GM12892 (cell line): ENCODE results near the gene SLC13A2.
A peak's percentile ranks its signal among the peaks of the same experiment; 100 is the strongest.

ENCODE experiments used
- DNase-seq: peaks from one replicate; pipeline ENCODE4 v3.0.0; 2011; ENCODE audit not compliant: insufficient read length
- FAIRE-seq: peaks from 2 replicates; lab custom pipeline; 2011; peaks lifted over from hg19 to GRCh38; lab: Jason Lieb, UNC
- POLR2A ChIP-seq: IDR thresholded peaks from 2 replicates; pipeline ENCODE4 v1.6.1; 2011; ENCODE audit warnings: low read depth, low read length, control low read depth
- POLR2AphosphoS5 ChIP-seq: IDR thresholded peaks from 2 replicates; pipeline ENCODE4 v1.6.1; 2011; ENCODE audit warnings: low read depth, low read length, control low read depth
- TAF1 ChIP-seq: IDR thresholded peaks from 2 replicates; pipeline ENCODE4 v1.6.1; 2011; ENCODE audit warnings: low read depth, mild to moderate bottlenecking, control low read depth, low read length, borderline replicate concordance

Gene SLC13A2

DNA sequence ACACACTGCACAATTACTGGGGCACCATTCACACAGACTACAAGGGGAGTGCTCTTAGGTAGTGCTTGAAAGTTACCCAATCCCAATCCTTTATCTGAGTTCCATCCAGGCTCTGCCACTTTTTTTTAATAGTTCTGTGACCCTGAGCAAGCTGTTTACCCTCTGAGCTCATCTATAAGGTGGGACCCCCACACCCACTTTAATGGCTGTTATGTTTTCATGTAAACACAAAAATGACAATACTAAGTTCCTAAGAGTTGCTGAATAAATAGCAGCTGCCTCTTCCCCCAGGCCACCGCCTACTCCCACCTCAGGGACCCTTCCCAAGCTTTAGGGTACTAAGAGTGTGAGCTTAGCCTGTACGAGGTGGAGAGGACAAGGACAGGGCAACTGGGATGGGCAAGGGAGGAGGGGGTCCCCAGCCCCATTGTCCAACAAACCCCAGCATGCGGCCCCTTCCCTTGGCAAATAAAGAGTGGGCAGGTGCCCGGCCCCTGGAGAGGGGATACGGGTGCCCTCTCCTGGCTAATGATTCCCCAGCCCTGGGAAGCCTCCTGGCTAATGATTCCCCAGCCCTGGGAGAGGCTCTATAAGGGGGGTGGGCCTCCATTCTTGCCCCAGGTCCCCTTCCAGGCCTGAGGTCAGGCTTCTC is 14.6 kb downstream of the SLC13A2 start:
- FAIRE-seq (no peak), DNase-seq (no peak)
- TF ChIP-seq POLR2AphosphoS5 (no peak), TAF1 (no peak), POLR2A (no peak)

DNA sequence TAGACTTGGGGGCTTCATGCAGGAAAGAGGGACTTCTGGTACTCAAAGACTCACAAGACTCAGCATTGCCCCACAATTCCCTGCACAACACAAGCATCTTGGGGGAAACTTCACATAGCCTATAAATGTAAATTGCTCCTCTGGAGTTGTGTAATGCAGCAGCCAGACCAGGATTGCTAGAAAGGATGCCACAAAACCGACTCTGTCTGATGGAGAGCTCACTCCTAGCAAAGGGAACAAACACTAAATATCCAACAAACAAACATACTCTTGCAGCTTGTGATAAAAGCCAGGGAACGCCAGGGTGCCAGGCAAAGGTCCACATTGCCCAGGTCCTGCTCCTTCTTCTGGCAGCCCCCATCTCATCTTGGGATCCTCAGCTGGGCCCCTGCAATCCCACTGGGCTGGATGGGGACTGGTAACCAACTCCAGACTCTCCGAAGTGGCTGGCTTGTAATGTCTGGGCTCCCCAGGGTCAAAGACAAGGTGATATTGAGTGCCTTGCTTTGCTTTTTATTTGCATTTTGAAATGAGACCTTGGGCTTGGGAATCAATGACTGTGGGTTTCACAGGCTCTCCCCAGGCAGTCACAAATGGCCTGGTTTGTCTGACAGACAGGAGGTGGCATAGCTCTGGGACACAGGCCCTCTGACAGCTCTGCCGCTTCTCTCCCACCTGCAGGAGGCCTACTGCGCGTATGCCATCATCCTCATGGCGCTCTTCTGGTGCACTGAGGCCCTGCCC is 15.3 kb downstream of the SLC13A2 start:
- peak; percentile 24 for FAIRE-seq
- DNase-seq, result no peak
- TF ChIP-seq POLR2A, result no peak

DNA sequence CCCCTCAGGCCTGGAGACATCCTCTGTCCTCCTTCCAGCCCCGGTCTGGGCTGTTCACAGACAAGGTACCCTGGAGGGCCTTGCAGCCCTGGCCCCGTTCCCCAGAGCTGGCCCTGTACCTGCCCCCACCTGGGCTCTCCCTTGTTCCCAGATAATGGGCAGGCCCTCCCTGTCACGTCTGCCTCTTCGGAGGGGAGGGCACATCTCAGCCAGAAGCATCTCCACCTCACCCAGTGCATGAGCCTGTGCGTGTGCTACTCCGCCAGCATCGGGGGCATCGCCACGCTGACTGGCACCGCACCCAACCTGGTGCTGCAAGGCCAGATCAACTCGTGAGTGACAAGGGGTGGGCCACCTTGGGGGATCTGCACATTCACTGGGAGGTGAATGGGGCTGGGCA is 17.8 kb downstream of the SLC13A2 start:
- TF ChIP-seq POLR2A, result no peak
- no peak for TF ChIP-seq TAF1
- TF ChIP-seq POLR2AphosphoS5, result no peak
- FAIRE-seq (no peak), DNase-seq (no peak)

DNA sequence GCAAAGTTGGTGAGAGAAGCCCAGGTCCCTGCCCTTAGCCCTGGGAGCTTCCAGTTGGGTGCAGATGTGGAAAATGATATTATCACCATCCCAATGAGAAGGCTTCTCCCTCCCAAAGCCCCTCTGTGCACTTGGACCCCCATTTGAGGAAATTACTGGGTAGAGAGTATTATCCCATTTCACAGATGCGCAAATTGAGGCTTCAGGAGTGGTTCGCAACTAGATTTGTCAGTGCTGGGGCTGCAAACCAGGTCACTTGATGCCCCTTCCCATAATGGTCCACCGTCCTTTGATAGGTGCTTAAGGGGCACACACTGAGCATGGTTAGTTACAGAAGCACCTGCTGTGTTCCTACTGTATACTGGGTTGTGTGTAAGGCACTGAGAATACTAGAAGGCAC is 18.4 kb downstream of the SLC13A2 start:
- TF ChIP-seq POLR2A, result no peak
- no peak for TF ChIP-seq TAF1
- TF ChIP-seq POLR2AphosphoS5, result no peak
- FAIRE-seq (no peak), DNase-seq (no peak)

DNA sequence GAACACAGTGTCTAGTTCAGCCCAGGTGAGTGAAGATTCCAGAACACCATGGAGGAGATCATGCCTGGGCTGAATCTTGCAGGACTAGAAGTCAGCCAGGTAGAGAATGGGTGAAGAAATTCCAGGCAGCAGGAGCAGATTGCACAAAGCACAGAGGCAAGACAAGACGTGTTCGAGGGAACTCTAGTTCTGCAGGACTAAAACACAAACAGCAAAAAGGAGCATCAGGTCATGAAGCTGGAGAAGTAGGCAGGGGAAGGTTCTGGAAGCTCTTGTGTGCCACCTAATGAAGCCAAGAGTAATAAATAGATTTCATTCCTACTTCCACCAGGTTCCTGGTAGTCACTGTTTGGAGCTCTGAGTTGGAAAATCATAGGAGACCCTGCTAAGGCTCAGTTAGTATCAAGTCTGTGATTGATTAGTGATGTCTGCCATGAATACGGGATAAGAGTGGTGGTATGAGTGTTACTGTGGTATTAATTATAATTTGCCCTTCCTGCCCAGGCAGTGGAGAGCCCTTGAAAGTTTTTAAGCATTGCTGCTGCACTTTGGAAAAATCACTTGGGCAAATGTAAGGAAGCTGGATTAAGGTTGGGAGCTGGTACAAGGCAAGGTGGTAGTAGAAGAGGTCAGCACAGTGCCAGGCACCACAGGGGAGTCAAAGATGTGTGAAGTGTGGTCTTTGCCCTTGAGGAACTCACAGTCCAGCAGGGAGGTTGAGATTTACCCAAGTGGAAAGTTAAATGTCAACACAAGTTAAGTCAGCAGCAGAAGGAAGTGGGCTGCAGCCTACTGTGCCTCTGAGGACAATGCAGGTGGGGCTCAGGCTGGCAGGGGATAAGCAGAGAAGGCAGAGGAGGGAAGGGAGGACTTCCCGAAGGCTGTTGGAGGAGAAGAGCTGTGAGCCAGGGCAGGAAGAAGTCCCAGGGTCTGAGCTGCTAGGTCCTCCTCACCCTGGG is 19.2 kb downstream of the SLC13A2 start:
- DNase-seq, result no peak
- FAIRE-seq, result no peak
- TF ChIP-seq TAF1 (no peak), POLR2A (no peak), POLR2AphosphoS5 (no peak)

DNA sequence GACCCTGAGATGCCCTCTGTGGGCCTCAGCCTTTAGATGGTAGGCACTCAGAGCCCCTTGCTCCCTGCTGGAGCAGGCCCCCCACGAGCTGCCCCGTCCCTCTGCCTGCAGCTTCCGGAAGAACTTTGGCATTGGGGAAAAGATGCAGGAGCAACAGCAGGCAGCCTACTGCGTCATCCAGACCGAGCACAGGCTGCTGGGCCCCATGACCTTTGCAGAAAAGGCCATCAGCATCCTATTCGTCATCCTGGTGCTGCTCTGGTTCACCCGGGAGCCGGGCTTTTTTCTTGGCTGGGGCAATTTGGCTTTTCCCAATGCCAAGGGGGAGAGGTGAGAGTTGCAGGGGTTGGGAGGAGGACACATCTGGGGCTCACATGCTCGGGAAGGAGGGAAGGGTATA is 20.0 kb downstream of the SLC13A2 start:
- TF ChIP-seq POLR2AphosphoS5 (no peak), POLR2A (no peak), TAF1 (no peak)
- FAIRE-seq (no peak), DNase-seq (no peak)

DNA sequence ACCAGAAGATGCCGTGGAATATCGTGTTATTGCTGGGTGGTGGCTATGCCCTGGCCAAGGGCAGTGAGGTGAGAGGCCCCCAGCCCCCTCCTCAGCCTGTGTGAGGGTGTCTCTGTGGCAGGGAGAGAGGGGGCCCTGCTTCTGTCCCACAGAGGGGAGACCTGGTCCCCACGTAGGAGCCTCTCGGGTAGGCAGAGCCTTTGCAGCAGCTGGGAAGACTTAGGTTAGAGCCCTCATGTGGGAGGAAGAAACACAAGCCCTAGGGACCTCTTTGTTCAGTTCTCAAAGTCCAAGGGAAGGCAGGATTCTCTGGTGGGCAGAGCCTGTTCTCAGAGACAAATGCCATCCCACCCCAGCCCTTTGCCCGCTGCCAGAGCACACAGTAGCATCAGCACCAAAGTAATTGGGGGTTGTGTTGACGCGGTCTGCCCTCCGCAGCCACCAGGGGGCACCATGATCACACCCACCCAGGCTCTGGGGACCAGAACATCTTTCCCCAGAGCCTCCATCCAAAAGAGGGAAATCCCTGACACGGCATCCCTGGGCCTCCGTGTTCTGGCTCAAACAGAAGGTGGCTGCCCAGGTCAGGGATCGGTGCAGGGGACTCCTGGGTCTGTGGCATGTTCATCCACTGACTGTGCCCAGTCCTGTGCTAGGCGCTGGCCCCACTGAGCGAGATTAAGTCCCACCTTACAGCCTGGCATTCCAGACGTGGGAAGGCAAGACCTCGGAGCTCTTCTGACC is 21.2 kb downstream of the SLC13A2 start:
- DNase-seq (peak; percentile 93), FAIRE-seq (peak; percentile 96)
- TF ChIP-seq POLR2AphosphoS5 (no peak), TAF1 (no peak), POLR2A (no peak)

DNA sequence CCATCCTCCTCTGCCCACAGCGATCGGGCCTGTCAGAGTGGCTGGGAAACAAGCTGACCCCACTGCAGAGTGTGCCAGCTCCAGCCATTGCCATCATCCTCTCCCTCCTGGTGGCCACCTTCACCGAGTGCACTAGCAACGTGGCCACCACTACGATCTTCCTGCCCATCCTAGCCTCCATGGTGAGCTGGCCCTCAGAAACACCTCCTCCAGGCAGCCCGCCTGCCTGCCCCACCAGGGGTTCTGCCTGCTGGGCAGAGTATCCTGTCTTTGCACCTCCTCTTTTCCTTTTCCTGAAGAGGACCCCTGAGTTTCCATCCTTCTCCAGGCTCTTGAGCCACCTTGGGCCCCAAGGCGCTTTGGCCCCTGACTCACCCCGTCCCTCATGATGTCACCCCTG is 22.2 kb downstream of the SLC13A2 start:
- no peak for FAIRE-seq
- no peak for DNase-seq
- TF ChIP-seq TAF1 (no peak), POLR2A (no peak), POLR2AphosphoS5 (no peak)

DNA sequence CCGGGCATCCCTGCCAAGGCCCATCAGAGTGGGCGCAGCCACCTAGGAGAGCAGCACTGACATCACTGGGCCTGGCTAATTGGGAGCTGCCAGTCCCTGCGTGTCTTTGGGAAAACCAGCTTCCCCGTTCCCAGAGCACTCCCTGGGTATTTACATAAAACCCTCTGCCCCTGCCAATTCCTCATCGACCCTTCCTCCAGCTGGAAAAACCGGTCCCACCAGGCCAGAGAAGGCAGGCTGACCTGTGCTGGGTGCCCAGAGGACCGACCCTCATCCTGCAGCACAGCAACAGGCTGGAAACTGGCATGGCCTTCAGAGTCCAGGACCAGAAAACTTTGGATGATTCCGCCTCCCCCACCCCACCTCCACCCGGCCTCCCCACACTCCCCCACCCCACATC is 24.5 kb downstream of the SLC13A2 start:
- TF ChIP-seq POLR2AphosphoS5, result no peak
- TF ChIP-seq TAF1, result no peak
- no peak for TF ChIP-seq POLR2A
- FAIRE-seq (no peak), DNase-seq (no peak)

DNA sequence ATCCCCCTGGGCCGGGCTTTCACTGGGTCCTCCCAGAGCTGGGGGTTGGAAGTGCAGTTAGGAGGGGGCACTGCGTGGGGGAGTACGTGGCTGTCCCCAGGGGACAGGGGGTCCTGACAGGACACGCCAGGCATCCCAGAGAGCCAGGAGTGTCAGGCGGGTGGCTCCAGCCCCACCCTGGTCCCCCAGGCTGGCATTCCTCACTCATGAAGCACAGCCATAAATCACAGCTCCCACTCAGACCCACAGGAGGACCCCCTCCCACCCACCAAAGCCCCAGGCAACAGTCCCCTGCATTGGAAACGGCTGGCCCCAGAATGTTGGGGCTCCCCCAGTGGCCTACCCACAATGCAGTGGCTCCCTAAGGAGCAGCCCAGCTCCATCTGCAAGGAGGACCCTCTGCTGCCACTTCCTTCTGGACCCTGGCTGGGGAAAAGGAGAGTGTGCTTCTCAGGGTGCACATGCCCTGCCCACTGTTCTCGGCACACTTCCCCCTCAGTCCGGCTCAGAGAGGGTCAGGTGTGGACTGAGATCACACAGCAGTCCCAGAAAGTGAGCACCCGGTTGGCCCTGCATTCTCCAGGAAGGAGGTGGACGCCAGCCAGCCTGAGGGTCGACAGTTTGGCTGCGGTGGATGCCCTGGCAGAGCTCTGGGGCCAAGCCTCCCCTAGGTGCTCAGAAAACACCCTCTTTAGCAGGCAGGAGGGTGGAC is 25.4 kb downstream of the SLC13A2 start:
- DNase-seq (no peak), FAIRE-seq (no peak)
- no peak for TF ChIP-seq POLR2AphosphoS5
- TF ChIP-seq POLR2A, result no peak
- no peak for TF ChIP-seq TAF1

DNA sequence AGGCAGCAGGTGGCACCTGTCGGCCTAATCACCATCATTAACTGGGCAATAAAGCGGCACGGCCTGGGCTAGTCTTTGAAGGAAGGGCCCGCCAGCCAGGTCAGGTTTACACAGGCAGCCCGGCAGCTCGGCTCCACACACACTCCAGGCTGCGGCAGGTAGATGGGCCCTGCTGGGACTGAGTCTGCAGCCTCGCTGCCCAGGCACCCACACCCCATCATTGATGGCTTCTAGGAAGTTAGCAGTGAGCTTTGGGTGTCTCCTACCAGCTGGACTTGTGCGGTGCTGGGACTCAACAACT is 25.9 kb downstream of the SLC13A2 start:
- no peak for TF ChIP-seq POLR2A
- no peak for TF ChIP-seq POLR2AphosphoS5
- no peak for TF ChIP-seq TAF1
- no peak for DNase-seq
- no peak for FAIRE-seq
